ENCODE results near the gene KLF16.

- TF ChIP-seq CTCF (IDR thresholded peaks at IDR 0.05; ENCODE audit: low read length) (no peak), EZH2 (optimal IDR thresholded peaks at IDR 0.05; ENCODE audit: low read depth, low read length) (no peak)
These were observed 47.7 kb upstream of the KLF16 start for GRCh38 chr19:1911098-1911497.

All from MM.1S (cell line).